Mammary microvascular endothelial cell (primary cell): ENCODE results near the gene ACAP3. TPM values are rescaled to one million over a fixed set of nuclear protein-coding genes. Genes with fewer than 3 reads are reported as not detected.

Source experiments
- total RNA-seq: library from RNA; depleted of rRNA; stranded (reverse); fragments of >200 nt; gene quantifications from 2 replicates; pipeline ENCODE4 v1.2.3, GENCODE V29; 2015

The ACAP3 gene
- total RNA-seq: 13.7 and 20.6 TPM in 2 replicates

DNA sequence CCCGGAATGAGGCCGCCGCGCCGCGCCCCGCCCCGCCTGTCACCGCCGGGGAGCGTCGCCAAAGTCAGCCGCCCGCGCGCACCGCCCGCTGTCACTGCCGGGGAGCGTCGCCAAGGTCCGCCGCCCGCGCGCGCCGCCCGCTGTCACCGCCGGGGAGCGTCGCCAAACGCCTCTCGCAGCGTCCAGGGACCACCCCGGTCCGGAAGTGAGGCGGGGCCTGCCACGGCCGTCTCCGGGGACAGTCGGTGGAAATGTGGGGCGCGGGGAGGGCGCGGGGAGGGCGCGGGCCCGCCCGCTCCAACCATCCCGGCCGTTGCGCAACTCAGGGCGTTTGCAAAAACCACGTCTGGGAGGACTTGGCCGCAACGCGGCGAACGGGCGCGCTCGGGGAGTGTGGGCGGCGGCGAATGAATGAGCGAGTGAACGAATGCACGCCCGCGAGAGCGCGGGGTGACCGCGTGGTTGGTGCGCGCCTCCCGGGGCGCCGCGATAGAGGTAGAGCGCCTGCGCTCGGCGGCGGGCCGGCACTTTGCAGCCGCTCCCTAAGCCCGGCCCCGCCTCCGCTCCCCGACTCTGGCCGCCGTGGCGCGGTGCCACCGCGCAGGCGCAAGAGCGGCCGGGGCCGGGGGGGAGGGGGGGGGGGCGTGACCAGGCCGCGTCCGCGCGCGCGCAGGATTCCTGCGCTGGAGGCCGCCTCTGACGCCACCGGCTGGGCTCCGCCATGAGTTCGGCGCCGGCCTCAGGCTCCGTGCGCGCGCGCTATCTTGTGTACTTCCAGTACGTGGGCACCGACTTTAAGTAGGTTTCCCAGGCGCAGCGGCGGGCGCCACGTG is at the start of gene ACAP3, which contains the start of gene PUSL1:
ACAP3 (minus strand) TSS at position 8 of the 833 bp plus-strand sequence. CDS start 115 bp downstream, outside the sequence.
PUSL1 (plus strand) TSS at position 675 of the 833 bp plus-strand sequence; CDS start at position 722, 47 bp downstream.

GRCh38 chr1:1349256-1350012 is 41.7 kb upstream of the ACAP3 start, which contains the start of gene DVL1:
Gene DVL1, minus strand, starts transcription at chr1:1349418. Its CDS starts 353 bp downstream, at chr1:1349065.

GRCh38 chr1:1331068-1331965 is 23.6 kb upstream of the ACAP3 start, which contains the start of gene TAS1R3:
Gene TAS1R3, plus strand, starts transcription at chr1:1331280. Its CDS starts 66 bp downstream, at chr1:1331346.

GRCh38 chr1:1324524-1325287 is 17.0 kb upstream of the ACAP3 start, which contains the start of the genes CPTP and INTS11:
Gene CPTP, plus strand, starts transcription at chr1:1324802. Its CDS starts 2,109 bp downstream, at chr1:1326911.
Gene INTS11, minus strand, starts transcription at chr1:1324660. Its CDS starts 52 bp downstream, at chr1:1324608.

GRCh38 chr1:1273512-1274298 is 34.0 kb downstream of the ACAP3 start, which contains the start of gene UBE2J2:
Gene UBE2J2, minus strand, starts transcription at chr1:1273854. Its CDS starts 5,862 bp downstream, at chr1:1267992.

GRCh38 chr1:1246577-1247340 is 61.0 kb downstream of the ACAP3 start, which contains the start of gene C1QTNF12:
Gene C1QTNF12, minus strand, starts transcription at chr1:1246722. Its CDS starts 32 bp downstream, at chr1:1246690.

Other genes starting within 250 kb of the ACAP3 start
- not detected in 2 replicates for gene RNF223, start 233.6 kb downstream of the ACAP3 start, total RNA-seq
- gene C1orf159, start 191.8 kb downstream of the ACAP3 start, total RNA-seq: 14.0 and 15.6 TPM in 2 replicates
- not detected in 2 replicates for gene TTLL10, start 134.1 kb downstream of the ACAP3 start, total RNA-seq
- not detected in 2 replicates for gene TNFRSF18, start 101.3 kb downstream of the ACAP3 start, total RNA-seq
- gene TNFRSF4, start 93.8 kb downstream of the ACAP3 start, total RNA-seq: 1.4 and 2.0 TPM in 2 replicates
- gene SDF4, start 75.9 kb downstream of the ACAP3 start, total RNA-seq: 205 and 217 TPM in 2 replicates
- 27.9 and 30.2 TPM in 2 replicates for gene B3GALT6, start 75.7 kb downstream of the ACAP3 start, total RNA-seq
- 0.25 and 0.27 TPM in 2 replicates for gene C1QTNF12, start 61.2 kb downstream of the ACAP3 start, total RNA-seq
- gene UBE2J2, start 34.1 kb downstream of the ACAP3 start, total RNA-seq: 36.0 and 43.3 TPM in 2 replicates
- gene SCNN1D, start 27.5 kb downstream of the ACAP3 start, total RNA-seq: 0.05 and 0.67 TPM in 2 replicates
- gene PUSL1, start 667 bp upstream of the ACAP3 start, total RNA-seq: 38.5 and 38.6 TPM in 2 replicates
- 83.0 and 98.9 TPM in 2 replicates for gene INTS11, start 16.7 kb upstream of the ACAP3 start, total RNA-seq
- gene CPTP, start 16.9 kb upstream of the ACAP3 start, total RNA-seq: 40.4 and 40.6 TPM in 2 replicates
- not detected in 2 replicates for gene TAS1R3, start 23.4 kb upstream of the ACAP3 start, total RNA-seq
- 41.1 and 41.3 TPM in 2 replicates for gene DVL1, start 41.5 kb upstream of the ACAP3 start, total RNA-seq
- 0.20 and 0.34 TPM in 2 replicates for gene MXRA8, start 50.6 kb upstream of the ACAP3 start, total RNA-seq
- 180 and 195 TPM in 2 replicates for gene AURKAIP1, start 67.3 kb upstream of the ACAP3 start, total RNA-seq
- 40.4 and 46.4 TPM in 2 replicates for gene CCNL2, start 91.4 kb upstream of the ACAP3 start, total RNA-seq
- gene MRPL20, start 99.4 kb upstream of the ACAP3 start, total RNA-seq: 204 and 208 TPM in 2 replicates
- 0.47 and 0.64 TPM in 2 replicates for gene ANKRD65, start 113.3 kb upstream of the ACAP3 start, total RNA-seq
- gene VWA1, start 127.8 kb upstream of the ACAP3 start, total RNA-seq: 45.7 and 49.0 TPM in 2 replicates
- gene ATAD3C, start 141.8 kb upstream of the ACAP3 start, total RNA-seq: 0.07 TPM in 1 of 2 replicates, not detected in the other
- 40.2 and 43.1 TPM in 2 replicates for gene ATAD3B, start 163.8 kb upstream of the ACAP3 start, total RNA-seq
- 50.7 and 56.6 TPM in 2 replicates for gene ATAD3A, start 204.2 kb upstream of the ACAP3 start, total RNA-seq
- 0.69 and 1.7 TPM in 2 replicates for gene TMEM240, start 232.7 kb upstream of the ACAP3 start, total RNA-seq